HG03354 (cell line): ENCODE measurements around the gene PRPF39.
"Not testable (repeated sequence)": the region's sequence is repeated elsewhere in the genome, so short reads cannot be mapped to it uniquely, and the experiment has no call there.

Experiments used
- ATAC-seq: cut with Tn5 transposase; IDR thresholded peaks from one replicate; pipeline ENCODE4 v1.9.1; 2021; ENCODE audit warnings: mild to moderate bottlenecking; ENCODE audit not compliant: unreplicated experiment, poor library complexity, severe bottlenecking

The PRPF39 gene

GRCh38 chr14:45134051-45134958, 50.4 kb downstream of the PRPF39 start, which contains the start of gene FKBP3:
Gene FKBP3, minus strand, starts transcription at chr14:45134481. Its CDS starts 25 bp downstream, at chr14:45134456.
- peak; percentile 93 for ATAC-seq

DNA sequence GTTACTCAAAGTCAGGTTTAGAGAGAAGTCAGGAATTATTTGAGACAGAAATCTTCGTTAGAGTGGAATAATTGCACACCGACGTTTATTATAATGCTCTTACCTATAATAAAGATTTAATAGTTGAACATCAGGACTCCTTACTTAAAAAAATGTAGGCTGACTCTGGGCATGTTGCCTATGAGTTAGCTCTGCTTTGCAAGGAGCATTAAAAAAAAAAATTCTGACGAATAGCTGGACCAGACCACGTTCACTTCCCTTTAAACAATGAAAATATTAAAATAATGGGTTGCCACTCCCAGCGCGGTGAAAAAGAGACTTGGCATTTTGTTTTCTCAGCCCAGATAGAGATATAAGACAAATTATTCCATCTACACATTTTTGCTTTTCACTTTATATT, 51.2 kb downstream of the PRPF39 start:
- ATAC-seq, result no peak

GRCh38 chr14:45135659-45136395, 51.9 kb downstream of the PRPF39 start, which contains the start of gene FANCM:
Gene FANCM, plus strand, starts transcription at chr14:45135930. Its CDS starts 102 bp downstream, at chr14:45136032.
- ATAC-seq, result peak; percentile 38

- no peak for ATAC-seq
Observed at GRCh38 chr14:45136399-45136798, 52.5 kb downstream of the PRPF39 start.

DNA sequence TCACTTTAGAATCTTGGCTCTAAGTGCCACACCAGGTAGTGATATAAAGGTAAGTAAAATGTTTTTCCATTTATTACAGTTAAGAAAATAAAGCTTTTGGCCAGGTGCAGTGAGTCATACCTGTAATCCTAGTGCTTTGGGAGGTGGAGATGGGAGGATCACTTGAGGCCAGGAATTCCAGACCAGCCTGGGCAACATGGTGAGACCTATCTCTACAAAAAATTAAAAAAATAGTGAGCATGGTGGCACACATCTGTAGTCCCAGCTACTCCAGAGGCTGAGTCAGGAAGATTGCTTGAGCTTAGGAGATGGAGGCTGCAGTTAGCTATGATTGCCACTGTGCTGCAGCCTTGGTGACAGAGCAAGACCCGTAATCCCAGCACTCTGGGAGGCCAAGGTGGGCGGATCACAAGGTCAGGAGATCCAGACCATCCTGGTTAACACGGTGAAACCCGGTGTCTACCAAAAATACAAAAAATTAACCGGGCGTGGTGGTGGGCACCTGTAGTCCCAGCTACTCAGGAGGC, 56.8 kb downstream of the PRPF39 start:
- ATAC-seq, result no peak

GRCh38 chr14:45142083-45142482, 58.2 kb downstream of the PRPF39 start:
- not testable (repeated sequence) for ATAC-seq

GRCh38 chr14:45144658-45145057, 60.7 kb downstream of the PRPF39 start:
- peak; percentile 31 for ATAC-seq

GRCh38 chr14:45145214-45145613, 61.3 kb downstream of the PRPF39 start:
- ATAC-seq, result peak; percentile 57

- ATAC-seq, result no peak
Observed at GRCh38 chr14:45149602-45150001, 65.7 kb downstream of the PRPF39 start.

- no peak for ATAC-seq
Observed at GRCh38 chr14:45150386-45150890, 66.5 kb downstream of the PRPF39 start.

DNA sequence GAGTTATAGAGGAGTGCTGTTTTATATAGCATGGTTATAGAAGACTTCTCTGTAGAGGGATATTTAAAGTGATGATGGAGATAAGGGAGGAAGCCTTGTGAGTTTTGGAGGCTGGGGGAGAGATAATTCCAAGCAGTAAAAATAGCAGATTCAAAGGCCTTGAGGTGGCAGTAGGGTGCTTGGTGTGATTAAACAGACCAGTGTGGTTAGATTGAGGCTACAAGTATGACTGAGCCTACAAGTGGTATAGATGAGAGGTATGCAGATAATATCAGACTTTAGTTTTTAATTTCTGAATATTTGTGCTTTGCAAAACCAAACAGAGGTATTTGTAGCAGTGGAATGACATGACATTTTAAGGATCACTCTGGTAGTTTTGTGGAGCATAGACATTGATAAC, 72.2 kb downstream of the PRPF39 start:
- ATAC-seq, result peak; percentile 71
